Measurements from ENCODE around the gene FAM174A. TPM values are rescaled to one million over a fixed set of nuclear protein-coding genes. Genes with fewer than 3 reads are reported as not detected.
A peak's percentile ranks its signal among the peaks of the same experiment; 100 is the strongest.

FAM174A gene
- polyA plus RNA-seq, 1 of the 3 experiments (the other 2 are of a cell fraction) = 22.4 TPM

DNA sequence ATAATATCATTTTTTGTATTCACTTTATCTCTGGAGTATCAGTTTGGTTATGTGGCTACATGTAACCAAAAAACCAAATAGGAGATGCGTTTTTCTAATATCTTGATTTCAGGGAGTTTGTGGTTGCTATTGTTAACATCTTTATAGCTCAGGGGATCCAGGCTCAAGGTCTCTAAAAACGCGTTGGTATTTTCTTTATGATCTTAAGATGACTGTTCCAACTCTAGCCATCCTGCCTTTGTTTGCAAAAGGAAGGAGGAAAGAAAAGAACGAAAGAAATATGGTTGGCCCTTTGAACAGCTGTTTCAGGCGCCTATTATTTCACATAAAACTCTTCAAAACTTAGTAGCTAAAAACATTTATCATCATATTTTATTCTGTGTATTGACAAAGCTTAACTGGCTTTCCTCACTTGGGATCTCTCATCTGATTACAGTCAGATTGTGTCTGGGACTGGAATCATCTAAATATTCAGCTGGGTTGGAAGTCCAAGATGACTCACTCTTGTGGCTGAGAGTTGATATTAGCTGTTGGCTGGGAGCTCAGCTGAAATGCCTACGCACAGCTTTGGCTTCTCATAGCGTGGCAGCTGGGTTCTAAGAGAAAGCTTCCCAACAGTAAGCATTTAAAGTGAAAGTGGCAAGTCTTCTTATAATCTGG is 60.1 kb downstream of the FAM174A start:
- Histone ChIP-seq H3K36me3 (replicated peaks in 1 of 2; ENCODE audit: control insufficient read depth in 1 of 2, insufficient read depth in 2 of 2, low read length in 1 of 2) (no peaks in the 10 kb centered on the region), H3K79me2 (ENCODE audit: insufficient read depth) (no peaks in the 10 kb centered on the region), H3K9me3 (no peaks in the 10 kb centered on the region), H3F3A (replicated peaks; ENCODE audit: insufficient read depth) (peaks cover 14% of the 10 kb centered on the region), H2AFZ (ENCODE audit: low read depth) (no peak overlapping the region), H3K9ac (peak overlapping the region; percentile 32; the same call in 1 of the 2 replicates), H3K27me3 (ENCODE audit: insufficient read depth) (no peaks in the 10 kb centered on the region), H3K9me2 (no peaks in the 10 kb centered on the region), H3K4me2 (peak overlapping the region; percentile 65), H4K20me1 (ENCODE audit: insufficient read depth) (no peaks in the 10 kb centered on the region), H3K4me3 (ENCODE audit: low read depth in 2 of 2, low read length in 1 of 2) (peak overlapping the region in 1 of 2 experiments; percentile 32; a peak in 2 of 4 replicates), H3K4me1 (ENCODE audit: control insufficient read depth in 1 of 2, insufficient read depth in 2 of 2, low read depth in 1 of 2, low read length in 1 of 2) (peaks cover 0 to 6% of the 10 kb centered on the region in 2 experiments; a peak in 1 of 4 replicates), H3K27ac (ENCODE audit: low read depth in 2 of 2, low read length in 1 of 2) (peak overlapping the region; percentile 60 to 80; a peak in 3 of 4 replicates)
- ChIA-PET CTCF (no interaction called here), POLR2A (no interaction called here)
- DNase-seq = peak; percentile 1
- WGBS (ENCODE audit: low lambda C conversion rate) = 35% methylated on average over 7 of the region's 7 CpGs
- TF ChIP-seq FOXM1 (IDR thresholded peaks at IDR 0.05; ENCODE audit: low read depth) (no peak), RXRA (IDR thresholded peaks at IDR 0.05; ENCODE audit: borderline replicate concordance, low read depth) (peak; percentile 30; the same call in 1 of the 2 replicates), JUND (IDR thresholded peaks at IDR 0.05) (peak; percentile 94), GATA2 (CRISPR knock-in tag; IDR thresholded peaks at IDR 0.05) (no peak), RCOR1 (IDR thresholded peaks at IDR 0.05; ENCODE audit: low read length) (no peak), SMC3 (IDR thresholded peaks at IDR 0.05; ENCODE audit: low read depth, low read length) (no peak), MXI1 (IDR thresholded peaks at IDR 0.05; ENCODE audit: low read depth, low read length) (no peak), FOSL2 (IDR thresholded peaks at IDR 0.05; ENCODE audit: borderline replicate concordance, low read depth) (peak; percentile 92), EP300 (IDR thresholded peaks at IDR 0.05; ENCODE audit: borderline replicate concordance in 1 of 2, low read depth in 1 of 2, low read length in 1 of 2) (peak in 1 of 2 experiments; percentile 69; a peak in 1 of 4 replicates), TCF12 (IDR thresholded peaks at IDR 0.05) (peak; percentile 94), GABPA (IDR thresholded peaks at IDR 0.05; ENCODE audit: low read depth) (no peak), NFIC (IDR thresholded peaks at IDR 0.05; ENCODE audit: borderline replicate concordance) (peak; percentile 85), MEF2A (IDR thresholded peaks at IDR 0.05; ENCODE audit: borderline replicate concordance, low read depth) (no peak), ELF1 (IDR thresholded peaks at IDR 0.05) (no peak), YY1 (IDR thresholded peaks at IDR 0.05; ENCODE audit: low read depth) (no peak), RAD21 (IDR thresholded peaks at IDR 0.05; ENCODE audit: low read length) (no peak), RFX5 (IDR thresholded peaks at IDR 0.05; ENCODE audit: low read length) (no peak), TEAD4 (IDR thresholded peaks at IDR 0.05; ENCODE audit: borderline replicate concordance, insufficient read depth) (no peak; the same call in 1 of the 2 replicates), NRF1 (IDR thresholded peaks at IDR 0.05; ENCODE audit: low read depth, low read length) (no peak)
- TF ChIP-seq, protein P1, sequence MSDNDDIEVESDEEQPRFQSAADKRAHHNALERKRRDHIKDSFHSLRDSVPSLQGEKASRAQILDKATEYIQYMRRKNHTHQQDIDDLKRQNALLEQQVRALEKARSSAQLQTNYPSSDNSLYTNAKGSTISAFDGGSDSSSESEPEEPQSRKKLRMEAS (IDR thresholded peaks at IDR 0.05; ENCODE audit: low read depth) = 0 out of 2 replicates have a peak, but pooled peaks have one; percentile 32
- TF ChIP-seq, protein P2, sequence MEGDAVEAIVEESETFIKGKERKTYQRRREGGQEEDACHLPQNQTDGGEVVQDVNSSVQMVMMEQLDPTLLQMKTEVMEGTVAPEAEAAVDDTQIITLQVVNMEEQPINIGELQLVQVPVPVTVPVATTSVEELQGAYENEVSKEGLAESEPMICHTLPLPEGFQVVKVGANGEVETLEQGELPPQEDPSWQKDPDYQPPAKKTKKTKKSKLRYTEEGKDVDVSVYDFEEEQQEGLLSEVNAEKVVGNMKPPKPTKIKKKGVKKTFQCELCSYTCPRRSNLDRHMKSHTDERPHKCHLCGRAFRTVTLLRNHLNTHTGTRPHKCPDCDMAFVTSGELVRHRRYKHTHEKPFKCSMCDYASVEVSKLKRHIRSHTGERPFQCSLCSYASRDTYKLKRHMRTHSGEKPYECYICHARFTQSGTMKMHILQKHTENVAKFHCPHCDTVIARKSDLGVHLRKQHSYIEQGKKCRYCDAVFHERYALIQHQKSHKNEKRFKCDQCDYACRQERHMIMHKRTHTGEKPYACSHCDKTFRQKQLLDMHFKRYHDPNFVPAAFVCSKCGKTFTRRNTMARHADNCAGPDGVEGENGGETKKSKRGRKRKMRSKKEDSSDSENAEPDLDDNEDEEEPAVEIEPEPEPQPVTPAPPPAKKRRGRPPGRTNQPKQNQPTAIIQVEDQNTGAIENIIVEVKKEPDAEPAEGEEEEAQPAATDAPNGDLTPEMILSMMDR (IDR thresholded peaks at IDR 0.05) = no peak
- TF ChIP-seq, protein P3, sequence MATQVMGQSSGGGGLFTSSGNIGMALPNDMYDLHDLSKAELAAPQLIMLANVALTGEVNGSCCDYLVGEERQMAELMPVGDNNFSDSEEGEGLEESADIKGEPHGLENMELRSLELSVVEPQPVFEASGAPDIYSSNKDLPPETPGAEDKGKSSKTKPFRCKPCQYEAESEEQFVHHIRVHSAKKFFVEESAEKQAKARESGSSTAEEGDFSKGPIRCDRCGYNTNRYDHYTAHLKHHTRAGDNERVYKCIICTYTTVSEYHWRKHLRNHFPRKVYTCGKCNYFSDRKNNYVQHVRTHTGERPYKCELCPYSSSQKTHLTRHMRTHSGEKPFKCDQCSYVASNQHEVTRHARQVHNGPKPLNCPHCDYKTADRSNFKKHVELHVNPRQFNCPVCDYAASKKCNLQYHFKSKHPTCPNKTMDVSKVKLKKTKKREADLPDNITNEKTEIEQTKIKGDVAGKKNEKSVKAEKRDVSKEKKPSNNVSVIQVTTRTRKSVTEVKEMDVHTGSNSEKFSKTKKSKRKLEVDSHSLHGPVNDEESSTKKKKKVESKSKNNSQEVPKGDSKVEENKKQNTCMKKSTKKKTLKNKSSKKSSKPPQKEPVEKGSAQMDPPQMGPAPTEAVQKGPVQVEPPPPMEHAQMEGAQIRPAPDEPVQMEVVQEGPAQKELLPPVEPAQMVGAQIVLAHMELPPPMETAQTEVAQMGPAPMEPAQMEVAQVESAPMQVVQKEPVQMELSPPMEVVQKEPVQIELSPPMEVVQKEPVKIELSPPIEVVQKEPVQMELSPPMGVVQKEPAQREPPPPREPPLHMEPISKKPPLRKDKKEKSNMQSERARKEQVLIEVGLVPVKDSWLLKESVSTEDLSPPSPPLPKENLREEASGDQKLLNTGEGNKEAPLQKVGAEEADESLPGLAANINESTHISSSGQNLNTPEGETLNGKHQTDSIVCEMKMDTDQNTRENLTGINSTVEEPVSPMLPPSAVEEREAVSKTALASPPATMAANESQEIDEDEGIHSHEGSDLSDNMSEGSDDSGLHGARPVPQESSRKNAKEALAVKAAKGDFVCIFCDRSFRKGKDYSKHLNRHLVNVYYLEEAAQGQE (IDR thresholded peaks at IDR 0.05; ENCODE audit: low read depth, low read length) = no peak
- TF ChIP-seq, protein P4, sequence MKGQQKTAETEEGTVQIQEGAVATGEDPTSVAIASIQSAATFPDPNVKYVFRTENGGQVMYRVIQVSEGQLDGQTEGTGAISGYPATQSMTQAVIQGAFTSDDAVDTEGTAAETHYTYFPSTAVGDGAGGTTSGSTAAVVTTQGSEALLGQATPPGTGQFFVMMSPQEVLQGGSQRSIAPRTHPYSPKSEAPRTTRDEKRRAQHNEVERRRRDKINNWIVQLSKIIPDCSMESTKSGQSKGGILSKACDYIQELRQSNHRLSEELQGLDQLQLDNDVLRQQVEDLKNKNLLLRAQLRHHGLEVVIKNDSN (IDR thresholded peaks at IDR 0.05; ENCODE audit: borderline replicate concordance, low read depth) = no peak
- TF ChIP-seq, protein P5, sequence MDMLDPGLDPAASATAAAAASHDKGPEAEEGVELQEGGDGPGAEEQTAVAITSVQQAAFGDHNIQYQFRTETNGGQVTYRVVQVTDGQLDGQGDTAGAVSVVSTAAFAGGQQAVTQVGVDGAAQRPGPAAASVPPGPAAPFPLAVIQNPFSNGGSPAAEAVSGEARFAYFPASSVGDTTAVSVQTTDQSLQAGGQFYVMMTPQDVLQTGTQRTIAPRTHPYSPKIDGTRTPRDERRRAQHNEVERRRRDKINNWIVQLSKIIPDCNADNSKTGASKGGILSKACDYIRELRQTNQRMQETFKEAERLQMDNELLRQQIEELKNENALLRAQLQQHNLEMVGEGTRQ (IDR thresholded peaks at IDR 0.05; ENCODE audit: borderline replicate concordance, low read depth, low read length) = no peak
- TF ChIP-seq, protein P6, sequence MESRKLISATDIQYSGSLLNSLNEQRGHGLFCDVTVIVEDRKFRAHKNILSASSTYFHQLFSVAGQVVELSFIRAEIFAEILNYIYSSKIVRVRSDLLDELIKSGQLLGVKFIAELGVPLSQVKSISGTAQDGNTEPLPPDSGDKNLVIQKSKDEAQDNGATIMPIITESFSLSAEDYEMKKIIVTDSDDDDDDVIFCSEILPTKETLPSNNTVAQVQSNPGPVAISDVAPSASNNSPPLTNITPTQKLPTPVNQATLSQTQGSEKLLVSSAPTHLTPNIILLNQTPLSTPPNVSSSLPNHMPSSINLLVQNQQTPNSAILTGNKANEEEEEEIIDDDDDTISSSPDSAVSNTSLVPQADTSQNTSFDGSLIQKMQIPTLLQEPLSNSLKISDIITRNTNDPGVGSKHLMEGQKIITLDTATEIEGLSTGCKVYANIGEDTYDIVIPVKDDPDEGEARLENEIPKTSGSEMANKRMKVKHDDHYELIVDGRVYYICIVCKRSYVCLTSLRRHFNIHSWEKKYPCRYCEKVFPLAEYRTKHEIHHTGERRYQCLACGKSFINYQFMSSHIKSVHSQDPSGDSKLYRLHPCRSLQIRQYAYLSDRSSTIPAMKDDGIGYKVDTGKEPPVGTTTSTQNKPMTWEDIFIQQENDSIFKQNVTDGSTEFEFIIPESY (IDR thresholded peaks at IDR 0.05; ENCODE audit: borderline replicate concordance, low read depth) = no peak; the same call in 1 of the 2 replicates

Data from SK-N-SH (cell line).